ENCODE results near the gene CD109. TPM values are rescaled to one million over a fixed set of nuclear protein-coding genes. Genes with fewer than 3 reads are reported as not detected.
"Not testable (repeated sequence)": the region's sequence is repeated elsewhere in the genome, so short reads cannot be mapped to it uniquely, and the experiment has no call there.

Gene CD109
- total RNA-seq, 1 donor from 2014 or later: 6.3 TPM

DNA sequence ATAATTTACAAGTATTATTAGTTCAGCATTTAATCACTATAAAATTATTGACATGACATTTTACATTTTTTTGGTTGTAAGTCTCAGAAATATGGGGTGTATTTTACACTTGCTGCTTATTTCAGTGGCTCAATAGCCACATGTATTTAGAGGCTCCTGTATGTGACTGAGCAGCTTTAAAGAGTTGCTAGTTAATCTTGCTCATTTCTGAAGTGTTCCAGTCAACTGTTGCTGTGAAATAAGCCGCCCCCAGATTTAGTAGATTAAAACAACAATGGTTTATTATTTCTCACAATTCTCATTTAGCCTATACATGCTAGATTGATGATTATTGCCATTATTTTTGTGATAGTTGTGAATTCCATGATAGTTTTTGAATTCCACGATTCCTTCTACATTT, 23.0 kb downstream of the CD109 start:
- no peak for DNase-seq (ENCODE audit: low spot score)
- intact Hi-C loops (cut with DNase I): no loop called here

DNA sequence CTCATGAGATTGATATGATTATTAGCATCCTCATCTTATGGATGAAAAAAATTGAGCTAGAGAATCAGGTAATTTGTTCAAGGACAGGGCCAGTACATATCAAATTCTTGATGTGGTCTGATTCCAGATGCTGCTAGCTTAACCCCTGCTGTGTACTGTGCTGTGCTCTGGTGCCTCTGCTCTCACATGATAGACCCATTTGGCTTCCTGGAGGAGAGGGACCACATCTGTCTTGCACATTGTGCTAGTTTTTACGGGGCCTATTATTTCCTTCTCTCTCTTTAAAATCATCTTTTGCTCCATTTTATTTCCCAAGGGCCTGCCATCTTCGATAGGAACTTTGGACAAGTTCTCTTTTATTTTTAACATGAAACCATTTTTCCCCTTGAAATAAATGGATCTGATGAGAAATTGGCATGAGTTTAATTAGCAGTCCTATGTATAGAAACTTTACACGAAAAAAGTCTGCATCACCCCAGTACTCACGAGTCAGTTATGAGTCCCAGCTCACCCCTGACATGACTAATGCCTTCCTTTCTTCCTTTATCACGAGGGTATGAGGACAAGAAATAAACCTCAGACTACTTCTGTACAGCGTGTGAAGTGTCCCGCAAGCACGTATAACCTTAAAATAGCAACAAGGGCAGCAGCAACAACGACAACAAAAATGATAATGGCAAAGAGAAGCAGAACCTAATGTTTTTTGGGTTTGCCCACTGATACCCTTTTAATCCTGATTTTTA, 26.5 kb downstream of the CD109 start:
- intact Hi-C loops (cut with DNase I): no loop called here
- DNase-seq (ENCODE audit: low spot score): no peak

DNA sequence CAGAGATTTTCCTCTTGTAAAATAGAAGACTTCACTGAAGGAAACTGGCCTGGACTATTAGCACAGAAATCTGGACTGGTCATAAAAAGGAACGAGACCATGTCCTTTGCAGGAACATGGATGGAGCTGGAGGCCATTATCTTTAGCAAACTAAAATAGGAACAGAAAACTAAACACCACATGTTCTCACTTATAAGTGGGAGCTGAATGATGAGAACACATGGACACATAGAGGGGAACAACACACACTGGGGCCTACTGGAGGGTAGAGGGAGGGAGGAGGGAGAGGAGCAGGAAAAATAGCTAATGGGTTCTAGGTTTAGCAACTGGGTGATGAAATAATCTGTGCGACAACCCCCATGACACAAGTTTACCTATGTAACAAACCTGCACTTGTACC, 27.5 kb downstream of the CD109 start:
- intact Hi-C loops (cut with DNase I); DNase-seq (ENCODE audit: low spot score): not testable (repeated sequence)

DNA sequence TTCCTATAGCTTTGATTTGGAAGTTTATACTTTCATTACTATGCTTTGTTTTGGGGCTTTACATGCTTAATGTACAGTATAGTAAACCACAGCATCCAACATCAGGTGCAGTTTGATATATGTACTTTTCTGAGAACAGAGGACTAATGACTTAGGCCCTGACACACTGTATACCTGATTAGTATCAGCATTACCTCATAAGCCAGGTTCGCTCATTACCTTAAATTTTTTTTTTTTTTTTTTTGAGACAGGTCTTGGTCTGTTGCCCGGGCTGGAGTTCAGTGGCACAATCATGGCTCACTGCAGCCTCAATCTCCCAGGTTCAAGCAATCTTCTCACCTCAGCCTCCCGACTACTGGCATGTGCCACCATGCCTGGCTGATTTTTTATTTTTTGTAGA, 28.4 kb downstream of the CD109 start:
- intact Hi-C loops (cut with DNase I): no loop called here
- DNase-seq (ENCODE audit: low spot score): no peak

DNA sequence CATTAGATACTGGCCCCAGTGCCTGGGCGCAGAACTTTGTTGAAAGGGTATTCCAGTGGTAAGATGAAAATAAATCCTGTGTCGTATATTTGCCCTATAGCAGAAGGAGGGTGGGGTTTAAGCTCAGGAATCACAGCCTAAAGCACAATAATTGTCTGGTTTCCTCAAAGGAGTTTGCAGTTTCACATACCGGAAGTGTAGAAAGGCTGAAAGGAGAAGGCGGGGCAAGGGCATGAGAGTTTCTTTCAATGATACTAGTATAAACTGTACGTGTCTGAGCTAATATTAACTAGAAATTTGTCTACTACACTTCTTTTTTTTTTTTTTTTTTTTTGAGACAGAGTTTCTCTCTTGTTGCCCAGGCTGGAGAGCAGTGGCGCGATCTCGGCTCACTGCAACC, 29.2 kb downstream of the CD109 start:
- DNase-seq (ENCODE audit: low spot score); intact Hi-C loops (cut with DNase I): not testable (repeated sequence)

- DNase-seq (ENCODE audit: low spot score): no peak
- intact Hi-C loops (cut with DNase I): no loop called here
Observed at GRCh38 chr6:73727114-73727513, 31.1 kb downstream of the CD109 start.

DNA sequence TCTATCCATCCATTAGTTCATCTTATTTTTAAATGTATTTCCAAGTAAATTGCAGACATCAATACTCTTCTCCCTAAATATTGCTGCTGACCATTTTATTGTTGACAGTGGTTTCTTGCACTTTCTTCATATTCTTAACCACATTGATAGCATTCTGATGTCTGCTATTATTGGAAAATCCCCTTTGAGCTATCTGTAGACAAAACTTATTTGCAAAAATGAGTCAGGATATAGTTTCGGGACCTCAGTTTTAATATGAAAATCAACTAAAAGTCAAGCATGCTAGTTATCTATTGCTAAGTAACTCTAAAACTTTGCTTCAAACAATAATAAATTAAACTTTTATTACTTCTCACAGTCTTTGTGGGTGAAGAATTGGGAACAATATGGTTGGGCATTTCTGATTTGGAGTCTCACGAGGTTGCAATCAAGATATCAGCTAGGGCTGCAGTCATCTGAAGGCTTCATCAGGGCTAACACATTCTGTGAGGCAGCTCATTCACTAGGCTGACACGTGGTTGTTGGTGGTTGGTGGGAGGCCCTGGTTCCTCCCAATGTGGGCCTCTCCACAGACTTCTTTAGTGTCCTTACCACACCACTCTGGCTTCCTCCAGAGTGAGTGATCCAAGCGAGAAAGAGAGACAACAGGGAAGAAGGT, 32.7 kb downstream of the CD109 start:
- intact Hi-C loops (cut with DNase I): no loop called here
- DNase-seq (ENCODE audit: low spot score): no peak

DNA sequence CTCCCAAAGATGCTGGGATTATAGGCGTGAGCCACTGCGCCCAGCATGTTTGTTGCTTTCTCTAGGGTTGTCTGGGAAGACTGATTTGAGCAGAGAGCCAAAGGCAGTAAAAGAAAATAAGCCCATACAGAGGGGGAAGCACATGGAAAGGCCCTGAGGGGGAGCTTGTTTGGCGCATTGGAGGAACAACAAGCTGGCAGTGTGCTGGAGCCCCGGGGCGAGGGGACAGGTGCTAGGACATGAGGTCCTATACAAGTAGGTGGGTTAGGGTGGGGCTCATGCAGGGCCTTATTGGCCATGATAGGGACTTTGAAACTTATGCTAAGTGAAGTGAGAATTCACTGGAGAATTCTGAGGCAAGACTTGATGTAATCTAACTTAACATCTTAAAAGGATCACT, 35.3 kb downstream of the CD109 start:
- intact Hi-C loops (cut with DNase I): no loop called here
- no peak for DNase-seq (ENCODE audit: low spot score)

GRCh38 chr6:73732845-73733675, 37.1 kb downstream of the CD109 start:
- DNase-seq (ENCODE audit: low spot score): no peak
- intact Hi-C loops (cut with DNase I): loop anchor here (1.0 kb wide), 1 partner anchor 58 kb away; no protein-coding TSS in a partner anchor

DNA sequence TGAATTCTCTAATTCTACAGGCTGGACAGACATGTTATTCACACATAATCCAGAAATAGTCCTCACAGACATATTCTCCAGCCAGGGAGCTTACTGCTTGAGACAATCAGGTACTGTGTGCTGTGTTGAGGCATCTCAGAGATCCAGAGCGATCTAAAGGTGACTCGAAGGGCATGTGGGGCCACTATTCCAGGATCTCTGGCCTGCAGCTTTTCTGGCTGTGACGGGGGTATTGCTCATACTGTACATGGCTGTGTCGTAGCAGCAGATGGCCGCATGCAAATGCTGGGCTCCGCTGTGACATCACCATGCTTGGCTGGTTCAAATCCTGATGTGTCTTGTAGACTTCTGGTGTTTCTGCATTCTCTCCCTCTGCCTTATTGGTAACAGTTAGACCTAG, 37.8 kb downstream of the CD109 start:
- no peak for DNase-seq (ENCODE audit: low spot score)
- intact Hi-C loops (cut with DNase I): loop anchor here (1.0 kb wide), 1 partner anchor 58 kb away; no protein-coding TSS in a partner anchor

- no peak for DNase-seq (ENCODE audit: low spot score)
- intact Hi-C loops (cut with DNase I): no loop called here
Observed at GRCh38 chr6:73734832-73735453, 38.9 kb downstream of the CD109 start.

GRCh38 chr6:73738367-73739028, 42.5 kb downstream of the CD109 start:
- DNase-seq (ENCODE audit: low spot score): no peak
- intact Hi-C loops (cut with DNase I): loop anchor here (2.0 kb wide), 1 partner anchor 1472 kb away; no protein-coding TSS in a partner anchor

- intact Hi-C loops (cut with DNase I): loop anchor here (2.0 kb wide), 1 partner anchor 1472 kb away; no protein-coding TSS in a partner anchor
- DNase-seq (ENCODE audit: low spot score): no peak
Observed at GRCh38 chr6:73739096-73739495, 43.1 kb downstream of the CD109 start.

DNA sequence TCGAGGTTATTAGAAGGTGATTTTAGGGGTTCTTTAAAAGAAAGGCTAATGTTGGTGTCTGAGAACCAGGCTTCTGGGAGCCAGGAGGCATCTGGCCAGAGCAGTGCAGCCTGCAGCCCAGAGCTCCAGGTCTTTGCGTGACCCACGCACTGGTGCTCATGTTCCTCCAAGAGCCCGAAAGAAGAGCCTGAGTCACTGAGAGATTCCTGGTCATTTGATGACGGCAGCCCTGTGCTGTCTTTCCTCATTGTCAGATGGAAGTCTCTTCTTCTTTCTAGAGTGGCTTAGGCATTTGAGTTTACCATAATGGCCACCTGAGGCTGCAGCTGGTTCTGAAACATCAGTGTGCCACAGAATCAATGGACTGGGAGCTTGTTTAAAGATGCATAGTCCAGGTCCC, 46.4 kb downstream of the CD109 start:
- no peak for DNase-seq (ENCODE audit: low spot score)
- intact Hi-C loops (cut with DNase I): no loop called here

DNA sequence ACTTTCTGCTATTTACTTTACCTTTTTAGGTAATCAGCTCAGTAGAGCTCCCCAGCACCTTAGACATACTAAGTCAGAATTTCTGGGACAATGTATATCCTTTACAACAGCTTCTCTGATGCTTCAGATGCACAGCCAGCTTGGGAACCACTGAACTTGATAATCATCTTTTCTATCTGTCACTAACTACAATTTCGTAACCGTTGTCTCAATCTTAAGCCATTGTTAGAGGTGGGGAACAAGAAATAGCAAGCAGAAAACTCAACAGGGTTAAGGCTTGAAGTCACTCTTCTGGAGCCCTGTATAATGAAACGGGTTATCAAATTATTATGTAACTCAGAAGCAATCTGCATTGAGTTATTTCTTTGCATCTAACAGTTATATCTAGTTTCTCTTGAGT, 47.1 kb downstream of the CD109 start:
- no peak for DNase-seq (ENCODE audit: low spot score)
- intact Hi-C loops (cut with DNase I): no loop called here

DNA sequence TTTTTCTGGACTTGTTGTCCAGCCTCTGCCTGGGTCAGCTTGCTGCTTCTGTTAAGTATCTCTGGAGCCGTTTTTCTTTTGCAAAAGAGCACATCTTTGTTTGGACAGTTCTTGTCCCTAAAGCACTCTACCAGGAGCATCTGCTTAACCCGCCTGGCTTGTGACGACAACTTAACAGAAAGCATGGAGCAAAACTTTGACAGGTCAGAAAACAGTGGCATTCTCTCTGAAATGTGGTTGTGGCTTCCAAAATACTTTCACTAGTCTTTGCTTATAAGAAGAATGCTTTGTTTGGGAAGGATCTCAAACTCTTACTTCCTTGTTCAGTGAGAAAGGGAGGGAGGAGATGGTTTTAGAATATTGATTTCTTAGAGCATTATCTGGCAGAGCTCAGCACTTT, 47.6 kb downstream of the CD109 start:
- intact Hi-C loops (cut with DNase I): no loop called here
- DNase-seq (ENCODE audit: low spot score): no peak

DNA sequence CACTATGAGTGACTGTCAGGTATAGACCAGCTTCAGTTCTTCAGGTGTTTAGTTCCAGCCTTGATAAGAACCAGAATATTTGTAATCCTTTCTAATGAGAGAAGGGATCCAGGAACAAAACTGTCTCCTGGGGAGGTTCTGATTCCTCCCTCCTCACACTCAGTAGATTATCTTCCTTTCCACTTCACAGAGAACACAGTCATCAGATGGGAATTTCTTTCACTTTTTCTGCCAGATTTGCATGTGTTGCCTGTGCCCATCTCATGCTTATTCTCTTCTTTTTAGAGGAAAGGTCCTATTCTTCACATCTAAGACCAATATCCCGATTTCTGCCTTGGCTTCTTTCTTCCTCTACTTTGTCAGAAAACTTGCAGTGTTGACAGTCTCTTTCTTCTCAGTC, 50.8 kb downstream of the CD109 start:
- no peak for DNase-seq (ENCODE audit: low spot score)
- intact Hi-C loops (cut with DNase I): no loop called here

DNA sequence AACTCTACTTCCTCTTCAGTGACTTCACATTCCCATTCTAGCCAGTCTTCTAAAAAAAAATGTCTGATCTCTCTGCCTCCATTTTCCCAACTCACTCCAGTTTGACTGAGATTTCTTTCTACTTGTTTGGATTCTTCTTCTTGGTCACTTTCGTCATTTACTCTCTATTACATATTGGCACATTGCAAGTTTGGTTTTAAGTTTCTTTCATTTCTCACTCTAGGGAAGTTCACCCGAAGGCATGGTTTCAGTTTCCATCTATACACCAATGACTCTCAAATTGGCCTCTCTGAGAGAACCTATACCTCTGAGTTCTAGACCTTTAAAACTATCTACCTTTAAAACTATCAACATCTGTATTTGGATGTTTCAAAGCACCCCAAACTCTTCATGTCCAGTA, 51.3 kb downstream of the CD109 start:
- intact Hi-C loops (cut with DNase I): no loop called here
- DNase-seq (ENCODE audit: low spot score): no peak

DNA sequence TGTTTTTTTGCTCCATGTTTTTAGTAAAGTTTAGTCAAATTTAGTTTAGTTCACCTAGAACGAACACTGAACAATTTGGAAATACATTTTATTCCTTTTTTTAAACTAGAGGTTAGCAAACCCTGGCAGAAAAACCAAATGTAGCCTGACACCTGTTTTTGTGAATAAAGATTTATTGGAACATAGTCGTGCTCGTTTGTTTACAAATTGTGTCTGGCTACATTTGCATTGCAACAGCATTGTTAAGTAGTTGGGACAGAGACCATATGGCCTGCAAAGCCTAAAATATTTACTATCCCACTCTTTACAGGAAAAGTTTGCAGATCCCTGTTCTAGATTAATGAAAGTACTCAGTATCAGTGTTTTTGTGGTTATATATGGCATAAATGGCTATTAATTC, 56.9 kb downstream of the CD109 start:
- intact Hi-C loops (cut with DNase I): no loop called here
- DNase-seq (ENCODE audit: low spot score): no peak

All from cardiac septum (tissue), 1 donor.